PC-9 (cell line): ENCODE measurements around the gene SRPK2. TPM values are rescaled to one million over a fixed set of nuclear protein-coding genes. Genes with fewer than 3 reads are reported as not detected.
"Not testable (repeated sequence)": the region's sequence is repeated elsewhere in the genome, so short reads cannot be mapped to it uniquely, and the experiment has no call there.

Experiments used
- BruUV-seq: library from RNA; stranded (reverse); fragments of 400-500 nt; replicated peaks from 2 replicates; lab custom pipeline; 2021; lab: Mats Ljungman, UMichigan
- CTCF ChIA-PET: fragments of 300-600 bp; sonication (Branson Sonifier 250); formaldehyde crosslinking; loops from one replicate; lab custom pipeline; 2022; ENCODE audit warnings: antibody characterized with exemption; lab: Charles Lee
- POLR2A ChIA-PET: fragments of 300-600 bp; sonication (Branson Sonifier 250); formaldehyde crosslinking; loops from one replicate; lab custom pipeline; 2022; ENCODE audit warnings: antibody characterized with exemption; ENCODE audit not compliant: unreplicated experiment; lab: Charles Lee
- DNase-seq, 2 experiments: peaks; one replicate each; pipeline versions ENCODE4 v3.0.0 to v3.0.0-alpha.2; 2015 to 2022; ENCODE audit warnings: mixed read lengths in 1 of 2
- H2AFZ ChIP-seq: fragments of 200-600 bp; sonication (generic); 2 replicates; pipeline ENCODE4 v1.8.1; 2017; ENCODE audit warnings: antibody characterized with exemption
- H3F3A ChIP-seq: fragments of 200-600 bp; sonication (generic); 2 replicates; pipeline ENCODE4 v1.8.1; 2017; ENCODE audit warnings: antibody characterized with exemption, mild to moderate bottlenecking, low read depth; ENCODE audit not compliant: insufficient read depth
- H3K27ac ChIP-seq: fragments of 200-600 bp; sonication (generic); 2 replicates; pipeline ENCODE4 v1.6.1; 2016; ENCODE audit warnings: mixed run types
- H3K27me3 ChIP-seq: fragments of 200-600 bp; sonication (generic); 2 replicates; pipeline ENCODE4 v1.6.1; 2016; ENCODE audit warnings: low read depth, mixed run types; ENCODE audit not compliant: insufficient read depth
- H3K36me3 ChIP-seq: fragments of 200-600 bp; sonication (generic); 2 replicates; pipeline ENCODE4 v1.6.1; 2016; ENCODE audit warnings: low read depth, mixed run types
- H3K4me1 ChIP-seq: fragments of 200-600 bp; sonication (generic); replicated peaks from 2 replicates; pipeline ENCODE4 v1.6.1; 2016; ENCODE audit warnings: mixed run types; ENCODE audit not compliant: insufficient read depth
- H3K4me2 ChIP-seq: fragments of 200-600 bp; sonication (generic); 2 replicates; pipeline ENCODE4 v1.6.1; 2017; ENCODE audit warnings: mixed run types
- H3K4me3 ChIP-seq: fragments of 200-600 bp; sonication (generic); 2 replicates; pipeline ENCODE4 v1.6.1; 2016; ENCODE audit warnings: mixed run types
- H3K79me2 ChIP-seq: fragments of 200-600 bp; sonication (generic); 2 replicates; pipeline ENCODE4 v1.6.1; 2017; ENCODE audit warnings: low read depth, mixed run types
- H3K9me2 ChIP-seq: fragments of 200-600 bp; sonication (generic); 2 replicates; pipeline ENCODE4 v1.8.1; 2017; ENCODE audit warnings: mild to moderate bottlenecking; ENCODE audit not compliant: insufficient read depth
- H3K9me3 ChIP-seq: fragments of 200-600 bp; sonication (generic); 2 replicates; pipeline ENCODE4 v1.8.1; 2016; ENCODE audit warnings: low read depth; ENCODE audit not compliant: insufficient read depth
- H4K20me1 ChIP-seq: fragments of 200-600 bp; sonication (generic); 2 replicates; pipeline ENCODE4 v1.8.1; 2017; ENCODE audit not compliant: insufficient read depth
- EZH2 ChIP-seq: fragments of 200-600 bp; sonication (generic); IDR thresholded peaks from 2 replicates; pipeline ENCODE4 v1.8.0; 2017; ENCODE audit warnings: antibody characterized with exemption, low read depth
- intact Hi-C: fragments of 100-400 bp; cut with micrococcal nuclease; formaldehyde crosslinking; loops from one replicate; pipeline ENCODE4 v1.10.0; 2022; ENCODE audit not compliant: unreplicated experiment
- total RNA-seq: library from RNA; stranded (reverse); gene quantifications from 2 replicates; pipeline ENCODE4 v1.2.3, GENCODE V29; 2021
- TF ChIP-seq, protein P1 (sequence below): fragments of 200-600 bp; sonication (generic); conservative IDR thresholded peaks from 2 replicates; pipeline ENCODE4 v1.6.1; 2017; ENCODE audit warnings: mixed run types, antibody characterized with exemption, mild to moderate bottlenecking, moderate library complexity

Gene SRPK2
- total RNA-seq, 1 experiment from 2014 or later = 60.6 TPM

DNA sequence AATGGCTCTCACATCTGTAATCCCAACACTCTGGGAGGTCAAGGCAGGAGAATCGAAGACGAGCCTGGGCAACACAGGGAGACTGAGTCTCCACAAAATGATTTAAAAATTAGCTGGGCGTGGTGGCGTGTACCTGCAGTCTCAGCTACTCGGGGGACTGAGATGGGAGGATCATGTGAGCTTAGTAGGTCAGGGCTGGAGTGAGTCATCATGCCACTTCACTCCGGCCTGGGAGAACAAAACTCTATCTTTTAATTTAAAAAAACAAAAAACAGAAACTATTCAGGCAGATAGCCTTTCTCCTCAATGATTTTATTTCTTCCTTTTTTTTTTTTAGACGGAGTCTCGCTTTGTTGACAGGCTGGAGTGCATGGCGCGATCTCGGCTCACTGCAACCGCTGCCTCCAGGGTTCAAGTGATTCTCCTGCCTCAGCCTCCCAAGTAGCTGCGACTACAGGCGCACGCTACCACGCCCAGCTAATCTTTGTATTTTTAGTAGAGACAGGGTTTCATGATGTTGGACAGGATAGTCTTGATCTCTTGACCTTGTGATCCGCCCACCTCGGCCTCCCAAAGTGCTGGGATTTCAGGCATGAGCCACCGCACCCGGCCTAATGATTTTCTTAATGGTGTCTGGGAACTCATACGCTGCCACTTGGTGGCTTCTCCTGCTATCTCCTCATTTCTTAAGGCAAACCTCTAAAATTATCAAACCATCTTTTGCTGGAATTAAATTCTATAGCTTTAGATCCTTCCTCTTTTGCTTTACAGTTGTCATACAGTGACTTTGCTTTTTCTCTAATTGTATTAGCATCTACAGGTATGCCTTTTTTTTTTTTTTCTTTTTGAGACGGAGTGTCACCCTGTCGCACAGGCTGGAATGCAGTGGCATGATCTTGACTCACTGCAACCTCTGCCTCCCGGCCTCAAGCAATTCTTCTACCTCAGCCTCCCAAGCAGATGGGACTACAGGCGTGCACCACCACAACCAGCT is 22.9 kb downstream of the SRPK2 start:
- no TSS peak for BruUV-seq
- no peaks in the 10 kb centered on the region for H3K9me3 ChIP-seq
- TF ChIP-seq, protein P1, sequence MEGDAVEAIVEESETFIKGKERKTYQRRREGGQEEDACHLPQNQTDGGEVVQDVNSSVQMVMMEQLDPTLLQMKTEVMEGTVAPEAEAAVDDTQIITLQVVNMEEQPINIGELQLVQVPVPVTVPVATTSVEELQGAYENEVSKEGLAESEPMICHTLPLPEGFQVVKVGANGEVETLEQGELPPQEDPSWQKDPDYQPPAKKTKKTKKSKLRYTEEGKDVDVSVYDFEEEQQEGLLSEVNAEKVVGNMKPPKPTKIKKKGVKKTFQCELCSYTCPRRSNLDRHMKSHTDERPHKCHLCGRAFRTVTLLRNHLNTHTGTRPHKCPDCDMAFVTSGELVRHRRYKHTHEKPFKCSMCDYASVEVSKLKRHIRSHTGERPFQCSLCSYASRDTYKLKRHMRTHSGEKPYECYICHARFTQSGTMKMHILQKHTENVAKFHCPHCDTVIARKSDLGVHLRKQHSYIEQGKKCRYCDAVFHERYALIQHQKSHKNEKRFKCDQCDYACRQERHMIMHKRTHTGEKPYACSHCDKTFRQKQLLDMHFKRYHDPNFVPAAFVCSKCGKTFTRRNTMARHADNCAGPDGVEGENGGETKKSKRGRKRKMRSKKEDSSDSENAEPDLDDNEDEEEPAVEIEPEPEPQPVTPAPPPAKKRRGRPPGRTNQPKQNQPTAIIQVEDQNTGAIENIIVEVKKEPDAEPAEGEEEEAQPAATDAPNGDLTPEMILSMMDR = no peak
- no peak for TF ChIP-seq EZH2
- H3K4me3 ChIP-seq = no peak overlapping the region
- CTCF ChIA-PET = interaction anchor here (0.6 kb wide), 1 partner anchor 176 kb away, joined by 5 read pairs; no protein-coding TSS in a partner anchor
- no peaks in the 10 kb centered on the region for H3F3A ChIP-seq
- H3K36me3 ChIP-seq = no peaks in the 10 kb centered on the region
- no peak overlapping the region for H3K27ac ChIP-seq
- intact Hi-C loops = no loop called here
- peaks cover 31% of the 10 kb centered on the region for H3K79me2 ChIP-seq
- H2AFZ ChIP-seq = no peak overlapping the region
- no peaks in the 10 kb centered on the region for H3K9me2 ChIP-seq
- H4K20me1 ChIP-seq = peaks cover 5% of the 10 kb centered on the region; the same call in 1 of the 2 replicates
- H3K27me3 ChIP-seq = no peaks in the 10 kb centered on the region
- POLR2A ChIA-PET = interaction anchor here (0.6 kb wide), 1 partner anchor 48 kb away, joined by 5 read pairs; no protein-coding TSS in a partner anchor
- no peaks in the 10 kb centered on the region for H3K4me1 ChIP-seq
- H3K4me2 ChIP-seq = no peak overlapping the region
- no peak for DNase-seq

DNA sequence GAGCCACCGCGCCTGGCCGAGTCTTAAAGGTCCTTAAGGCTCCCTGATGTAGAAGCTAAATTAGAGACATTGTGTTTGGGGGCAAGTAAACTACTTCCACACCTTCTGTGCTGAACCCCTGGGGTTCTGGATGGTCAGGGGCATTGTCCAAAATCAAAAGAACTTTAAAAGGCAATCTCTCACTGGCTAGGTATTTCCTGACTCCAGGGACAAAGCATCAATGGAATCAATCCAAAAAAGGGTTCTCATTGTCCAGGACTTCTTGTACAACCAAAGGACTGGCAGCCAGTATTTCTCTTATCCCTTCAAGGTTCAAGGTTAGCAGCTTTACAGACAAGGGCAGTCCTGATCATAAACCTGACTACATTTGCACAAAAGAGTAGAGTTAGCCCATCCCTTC is 24.0 kb downstream of the SRPK2 start:
- no TSS peak for BruUV-seq
- no peaks in the 10 kb centered on the region for H3K27me3 ChIP-seq
- H3K4me1 ChIP-seq = no peaks in the 10 kb centered on the region
- ChIA-PET CTCF (interaction anchor here (0.6 kb wide), 1 partner anchor 11 kb away, joined by 3 read pairs; no protein-coding TSS in a partner anchor), POLR2A (no interaction called here)
- peaks cover 4% of the 10 kb centered on the region; the same call in 1 of the 2 replicates for H4K20me1 ChIP-seq
- intact Hi-C loops = no loop called here
- no peaks in the 10 kb centered on the region for H3F3A ChIP-seq
- no peak overlapping the region for H3K27ac ChIP-seq
- peaks cover 28% of the 10 kb centered on the region; the same call in 1 of the 2 replicates for H3K79me2 ChIP-seq
- no peak overlapping the region for H3K4me3 ChIP-seq
- no peak overlapping the region for H2AFZ ChIP-seq
- DNase-seq = no peak
- no peaks in the 10 kb centered on the region for H3K9me2 ChIP-seq
- no peaks in the 10 kb centered on the region for H3K9me3 ChIP-seq
- no peaks in the 10 kb centered on the region for H3K36me3 ChIP-seq
- TF ChIP-seq, protein P1 = no peak
- no peak for TF ChIP-seq EZH2
- no peak overlapping the region for H3K4me2 ChIP-seq

DNA sequence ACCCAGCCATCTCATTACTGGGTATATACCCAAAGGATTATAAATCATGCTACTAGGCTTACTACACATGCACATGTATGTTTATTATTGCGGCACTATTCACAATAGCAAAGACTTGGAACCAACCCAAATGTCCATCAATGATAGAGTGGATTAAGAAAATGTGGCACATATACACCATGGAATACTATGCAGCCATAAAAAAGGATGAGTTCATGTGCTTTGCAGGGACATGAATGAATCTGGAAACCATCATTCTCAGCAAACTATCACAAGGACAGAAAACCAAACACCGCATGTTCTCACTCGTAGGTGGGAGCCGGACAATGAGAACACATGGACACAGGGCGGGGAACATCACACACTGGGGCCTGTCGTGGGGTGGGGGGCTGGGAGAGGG is 25.1 kb downstream of the SRPK2 start:
- DNase-seq, H3F3A ChIP-seq, H3K27ac ChIP-seq, H3K4me3 ChIP-seq, H3K9me3 ChIP-seq, H4K20me1 ChIP-seq, H3K4me2 ChIP-seq, H2AFZ ChIP-seq, H3K9me2 ChIP-seq, H3K36me3 ChIP-seq, H3K27me3 ChIP-seq, H3K4me1 ChIP-seq, BruUV-seq, POLR2A ChIA-PET, CTCF ChIA-PET, intact Hi-C loops: not testable (repeated sequence)
- H3K79me2 ChIP-seq = peaks cover 29% of the 10 kb centered on the region; the same call in 1 of the 2 replicates

DNA sequence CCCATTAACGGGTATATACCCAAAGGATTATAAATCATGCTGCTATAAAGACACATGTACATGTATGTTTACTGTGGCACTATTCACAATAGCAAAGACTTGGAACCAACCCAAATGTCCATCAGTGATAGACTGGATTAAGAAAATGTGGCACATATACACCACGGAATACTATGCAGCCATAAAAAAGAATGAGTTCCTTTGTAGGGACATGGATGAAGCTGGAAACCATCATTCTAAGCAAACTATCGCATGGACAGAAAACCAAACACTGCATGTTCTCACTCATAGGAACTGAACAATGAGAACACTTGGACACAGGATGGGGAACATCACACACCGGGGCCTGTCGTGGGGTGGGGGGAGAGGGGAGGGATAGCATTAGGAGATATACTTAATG is 26.0 kb downstream of the SRPK2 start:
- H3F3A ChIP-seq, intact Hi-C loops: not testable (repeated sequence)

DNA sequence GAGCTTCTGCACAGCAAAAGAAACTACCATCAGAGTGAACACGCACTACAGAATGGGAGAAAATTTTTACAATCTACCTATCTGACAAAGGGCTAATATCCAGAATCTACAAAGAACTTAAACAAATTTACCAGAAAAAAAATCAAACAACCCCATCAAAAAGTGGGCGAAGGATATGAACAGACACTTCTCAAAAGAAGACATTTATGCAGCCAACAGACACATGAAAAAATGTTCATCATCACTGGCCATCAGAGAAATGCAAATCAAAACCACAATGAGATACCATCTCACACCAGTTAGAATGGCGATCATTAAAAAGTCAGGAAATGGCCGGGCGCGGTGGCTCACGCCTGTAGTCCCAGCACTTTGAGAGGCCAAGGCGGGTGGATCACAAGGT is 26.7 kb downstream of the SRPK2 start:
- H3K4me1 ChIP-seq, H2AFZ ChIP-seq, H3F3A ChIP-seq, BruUV-seq, intact Hi-C loops, H3K9me2 ChIP-seq, H4K20me1 ChIP-seq, H3K27me3 ChIP-seq, H3K27ac ChIP-seq, H3K4me2 ChIP-seq, DNase-seq, POLR2A ChIA-PET, H3K9me3 ChIP-seq, H3K36me3 ChIP-seq, H3K4me3 ChIP-seq: not testable (repeated sequence)
- CTCF ChIA-PET = interaction anchor here (0.6 kb wide), 1 partner anchor 15 kb away, joined by 5 read pairs; no protein-coding TSS in a partner anchor
- H3K79me2 ChIP-seq = peaks cover 25% of the 10 kb centered on the region; the same call in 1 of the 2 replicates

More for the DNA sequence above, 26.0 kb downstream of the SRPK2 start:
- H4K20me1 ChIP-seq, H2AFZ ChIP-seq, CTCF ChIA-PET, H3K36me3 ChIP-seq, POLR2A ChIA-PET, BruUV-seq, H3K4me2 ChIP-seq, H3K27me3 ChIP-seq, H3K27ac ChIP-seq, H3K4me1 ChIP-seq, H3K9me2 ChIP-seq, H3K9me3 ChIP-seq, DNase-seq, H3K4me3 ChIP-seq: not testable (repeated sequence)
- peaks cover 30% of the 10 kb centered on the region; the same call in 1 of the 2 replicates for H3K79me2 ChIP-seq
